IMR-90 (cell line): ENCODE data around the gene PYGM. TPM values are rescaled to one million over a fixed set of nuclear protein-coding genes. Genes with fewer than 3 reads are reported as not detected.
A peak's percentile ranks its signal among the peaks of the same experiment; 100 is the strongest.

Source experiments
- ATAC-seq: fragments of 200-7000 bp; cut with Tn5 transposase; 2 replicates; pipeline ENCODE4 v1.9.1; 2020; ENCODE audit warnings: low read depth, mild to moderate bottlenecking, moderate library complexity
- BruUV-seq: library from RNA; stranded (reverse); fragments of 400-500 nt; replicated peaks from 2 replicates; lab custom pipeline; 2021; lab: Mats Ljungman, UMichigan
- CTCF ChIA-PET: fragments of 300-600 bp; formaldehyde crosslinking; extraction: SDS; loops from one replicate; lab custom pipeline; 2021; ENCODE audit warnings: antibody characterized with exemption; lab: Yijun Ruan, JAX
- POLR2A ChIA-PET: fragments of 300-600 bp; sonication (Branson Sonifier 250); formaldehyde crosslinking; loops from one replicate; lab custom pipeline; 2022; ENCODE audit warnings: antibody characterized with exemption; ENCODE audit not compliant: unreplicated experiment; lab: Charles Lee
- DNase-seq: peaks from one replicate; pipeline ENCODE4 v3.0.0; 2013
- H2AFZ ChIP-seq: replicated peaks from 2 replicates; pipeline ENCODE3; 2013; ENCODE audit warnings: low read length, mild to moderate bottlenecking; ENCODE audit not compliant: poor library complexity
- H2AK5ac ChIP-seq: 2 replicates; pipeline ENCODE4 v1.6.1; 2013; ENCODE audit warnings: low read depth, low read length, inconsistent platforms
- H2AK9ac ChIP-seq: replicated peaks from 2 replicates; pipeline ENCODE3; 2013; ENCODE audit warnings: mild to moderate bottlenecking, low read depth, low read length, moderate library complexity; ENCODE audit not compliant: poor library complexity
- H2BK120ac ChIP-seq: 2 replicates; pipeline ENCODE4 v1.6.1; 2013; ENCODE audit warnings: low read depth, low read length, inconsistent platforms
- H2BK15ac ChIP-seq: 3 replicates; pipeline ENCODE4 v1.6.1; 2013; ENCODE audit warnings: low read depth, low read length, inconsistent platforms
- H2BK20ac ChIP-seq: 2 replicates; pipeline ENCODE4 v1.6.1; 2013; ENCODE audit warnings: low read depth, mild to moderate bottlenecking, inconsistent platforms, low read length, moderate library complexity
- H2BK5ac ChIP-seq: 2 replicates; pipeline ENCODE4 v1.6.1; 2013; ENCODE audit warnings: mild to moderate bottlenecking, low read depth, low read length, inconsistent platforms; ENCODE audit not compliant: poor library complexity, severe bottlenecking
- H3K14ac ChIP-seq: replicated peaks from 2 replicates; pipeline ENCODE4 v1.6.1; 2013; ENCODE audit warnings: low read depth, low read length, inconsistent platforms
- H3K18ac ChIP-seq: 2 replicates; pipeline ENCODE4 v1.6.1; 2013; ENCODE audit warnings: low read depth, low read length, control low read depth
- H3K23ac ChIP-seq: 2 replicates; pipeline ENCODE4 v1.6.1; 2013; ENCODE audit warnings: low read depth, low read length, inconsistent platforms
- H3K27ac ChIP-seq: 2 replicates; pipeline ENCODE4 v1.5.1; 2013; ENCODE audit warnings: mild to moderate bottlenecking, control low read depth, low read length; ENCODE audit not compliant: insufficient read depth
- H3K27me3 ChIP-seq: 2 replicates; pipeline ENCODE4 v1.6.1; 2013; ENCODE audit warnings: low read length; ENCODE audit not compliant: control insufficient read depth, insufficient read depth
- H3K36me3 ChIP-seq: 2 replicates; pipeline ENCODE4 v1.6.1; 2013; ENCODE audit warnings: low read length, mixed read lengths; ENCODE audit not compliant: control insufficient read depth, insufficient read depth
- H3K4ac ChIP-seq: 2 replicates; pipeline ENCODE4 v1.6.1; 2013; ENCODE audit warnings: low read depth, low read length, inconsistent platforms
- H3K4me1 ChIP-seq: 2 replicates; pipeline ENCODE4 v1.6.1; 2013; ENCODE audit warnings: low read length, mixed read lengths; ENCODE audit not compliant: control insufficient read depth, insufficient read depth
- H3K4me2 ChIP-seq: 2 replicates; pipeline ENCODE4 v1.6.1; 2013; ENCODE audit warnings: low read depth, mild to moderate bottlenecking, control low read depth, low read length, moderate library complexity
- H3K4me3 ChIP-seq: 2 replicates; pipeline ENCODE4 v1.5.1; 2013; ENCODE audit warnings: low read depth, mild to moderate bottlenecking, control low read depth, low read length, moderate library complexity; ENCODE audit not compliant: insufficient read depth
- H3K56ac ChIP-seq: 2 replicates; pipeline ENCODE4 v1.6.1; 2013; ENCODE audit warnings: low read length, inconsistent platforms; ENCODE audit not compliant: insufficient read depth; ENCODE audit errors: extremely low read depth
- H3K79me1 ChIP-seq, 2 experiments: 2 replicates each; pipeline ENCODE4 v1.6.1; 2013; ENCODE audit warnings: low read length in 2 of 2, inconsistent platforms in 1 of 2, low read depth in 1 of 2
- H3K9ac ChIP-seq: 2 replicates; pipeline ENCODE4 v1.6.1; 2013; ENCODE audit warnings: low read depth, low read length, control low read depth
- H3K9me1 ChIP-seq: 2 replicates; pipeline ENCODE4 v1.6.1; 2013; ENCODE audit warnings: low read length, inconsistent platforms; ENCODE audit not compliant: insufficient read depth
- H3K9me3 ChIP-seq: 2 replicates; pipeline ENCODE4 v1.6.1; 2013; ENCODE audit warnings: low read length; ENCODE audit not compliant: control insufficient read depth, insufficient read depth
- H4K20me1 ChIP-seq: 2 replicates; pipeline ENCODE4 v1.6.1; 2013; ENCODE audit warnings: low read length, inconsistent platforms; ENCODE audit not compliant: insufficient read depth
- H4K5ac ChIP-seq: 2 replicates; pipeline ENCODE4 v1.6.1; 2013; ENCODE audit warnings: mild to moderate bottlenecking, low read depth, low read length, control low read depth
- H4K8ac ChIP-seq, 2 experiments: 2 replicates each; pipeline ENCODE4 v1.6.1; 2013; ENCODE audit warnings: low read depth in 2 of 2, low read length in 2 of 2, control low read depth in 1 of 2, inconsistent platforms in 1 of 2
- H4K91ac ChIP-seq: 2 replicates; pipeline ENCODE4 v1.6.1; 2013; ENCODE audit warnings: low read depth, low read length, inconsistent platforms; ENCODE audit not compliant: insufficient read depth
- POLR2A ChIP-seq: IDR thresholded peaks from 2 replicates; pipeline ENCODE4 v1.6.1; 2012; ENCODE audit warnings: mild to moderate bottlenecking, low read depth, low read length
- WGBS, 2 experiments: methylation state at CpG; one replicate each; pipeline versions ENCODE4 v1.1.5 to v1.1.7; 2013; ENCODE audit warnings: missing lambda C conversion rate in 2 of 2; ENCODE audit not compliant: insufficient read length in 1 of 2; ENCODE audit errors: extremely low coverage in 2 of 2; 5-methylcytosine and 5-hydroxymethylcytosine counted together
- dilution Hi-C: fragments of 300-500 bp; cut with HindIII; formaldehyde crosslinking; loops from one replicate; pipeline ENCODE4 v1.14.3; 2018; ENCODE audit warnings: low sequenced_read_pairs; ENCODE audit not compliant: unreplicated experiment
- in situ Hi-C: fragments of 300-500 bp; cut with MboI; formaldehyde crosslinking; loops from 3 replicates; pipeline ENCODE4 v1.14.3; 2019; ENCODE audit warnings: low sequenced_read_pairs, inconsistent platforms, mixed read lengths
- intact Hi-C: fragments of 100-400 bp; cut with micrococcal nuclease; formaldehyde crosslinking; loops from 2 replicates; pipeline ENCODE4 v1.10.0; 2022
- polyA plus RNA-seq, 3 experiments: library from polyadenylated mRNA; depleted of rRNA; stranded (reverse); fragments of >200 nt; gene quantifications; 2 replicates each; pipeline ENCODE4 v1.2.3, GENCODE V29; 2012; ENCODE audit warnings: low replicate concordance in 1 of 3
- total RNA-seq: library from RNA; depleted of rRNA; stranded (reverse); fragments of >200 nt; gene quantifications from 2 replicates; pipeline ENCODE4 v1.2.3, GENCODE V29; 2012

The PYGM gene
- total and polyA plus RNA-seq, 2 of the 4 experiments (the other 2 are of a cell fraction), result 0.18 to 0.21 TPM

DNA sequence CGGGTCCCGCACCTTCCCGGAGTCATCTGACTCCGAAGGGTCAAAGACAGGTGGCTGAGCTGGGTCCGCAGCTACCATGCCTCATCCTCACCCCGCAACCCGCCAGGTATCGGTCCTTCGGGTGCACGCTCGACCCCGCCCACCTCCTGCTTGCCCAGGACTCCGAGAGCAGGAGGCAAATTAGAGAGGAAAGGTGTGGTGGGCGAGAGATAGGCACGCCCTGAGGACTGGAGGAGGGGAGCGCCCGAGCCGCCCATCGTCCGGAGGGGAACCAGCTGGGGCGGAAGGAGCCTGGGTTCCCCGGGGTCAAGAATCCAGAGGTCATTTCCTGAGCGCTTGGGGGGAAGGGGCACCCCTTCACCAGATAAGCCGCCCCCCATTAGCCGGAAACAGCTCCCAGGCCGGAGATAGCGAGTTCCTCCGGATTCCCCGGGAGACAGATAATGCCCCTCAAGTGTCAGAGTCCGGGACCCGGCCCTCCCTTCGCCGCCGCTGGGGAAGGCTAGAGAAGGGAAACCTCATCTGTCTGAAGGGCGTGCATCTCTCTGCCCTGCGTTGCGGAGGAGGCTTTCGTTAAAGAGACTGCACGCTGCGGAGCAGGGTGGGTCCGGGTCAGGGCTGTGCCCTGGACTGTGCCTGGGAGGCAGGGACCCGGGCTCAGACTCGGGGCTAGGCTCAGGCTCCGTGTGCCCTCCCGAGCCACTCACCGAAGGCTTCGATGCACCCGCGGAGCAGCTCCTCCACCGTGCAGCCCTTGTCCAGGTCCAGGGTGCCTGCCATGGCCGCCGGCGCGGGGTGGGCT, 17.5 kb downstream of the PYGM start:
- Histone ChIP-seq H2BK15ac (no peak overlapping the region), H2BK120ac (no peak overlapping the region), H3K56ac (no peak overlapping the region), H4K8ac (no peak overlapping the region), H3K9me3 (no peaks in the 10 kb centered on the region), H4K91ac (no peak overlapping the region), H3K4me3 (peak overlapping the region; percentile 20), H2BK5ac (no peak overlapping the region), H3K14ac (no peak overlapping the region; the same call in 1 of the 2 replicates), H3K36me3 (no peaks in the 10 kb centered on the region), H2AK9ac (peak overlapping the region; percentile 91), H3K27ac (no peak overlapping the region), H3K23ac (no peak overlapping the region), H2BK20ac (no peak overlapping the region), H3K9ac (peak overlapping the region; percentile 21; the same call in 1 of the 2 replicates), H3K4me1 (peaks cover 11% of the 10 kb centered on the region), H4K20me1 (no peaks in the 10 kb centered on the region; the same call in 1 of the 2 replicates), H2AFZ (peak overlapping the region; percentile 90), H3K18ac (no peak overlapping the region), H2AK5ac (no peak overlapping the region), H3K4me2 (peak overlapping the region; percentile 65), H3K27me3 (peaks cover 72% of the 10 kb centered on the region), H3K4ac (no peak overlapping the region), H3K79me1 (no peaks in the 10 kb centered on the region), H3K9me1 (peaks cover 3% of the 10 kb centered on the region; the same call in 1 of the 2 replicates), H4K5ac (no peak overlapping the region)
- 1% methylated on average over 19 of the region's 54 CpGs; no CpG with 5 or more reads in 1 of the 2 experiments for WGBS, 2 experiments
- TF ChIP-seq POLR2A, result no peak
- ChIA-PET POLR2A (no interaction called here), CTCF (no interaction called here)
- intact Hi-C loops, result no loop called here
- in situ Hi-C loops, result no loop called here
- ATAC-seq, result peak; percentile 30
- DNase-seq, result no peak
- no TSS peak for BruUV-seq
- dilution Hi-C loops, result no loop called here
